Esophagus squamous epithelium (tissue), 4 donors: ENCODE results near the gene R3HCC1L.

Experiments used
- CTCF ChIP-seq, 6 experiments: fragments of 450-650 bp in 4 of 6; fragments of 200-600 bp in 2 of 6; sonication (generic) in 2 of 6; IDR thresholded peaks; one replicate each; pipeline ENCODE4 v1.5.1; 2016 to 2019; ENCODE audit warnings: antibody characterized with exemption in 6 of 6, mild to moderate bottlenecking in 4 of 6, moderate library complexity in 4 of 6
- POLR2A ChIP-seq, 4 donors: fragments of 450-650 bp; IDR thresholded peaks; one replicate each; pipeline ENCODE4 v1.6.1; 2017; ENCODE audit warnings: antibody characterized with exemption in 4 of 4, mild to moderate bottlenecking in 4 of 4, moderate library complexity in 3 of 4

DNA sequence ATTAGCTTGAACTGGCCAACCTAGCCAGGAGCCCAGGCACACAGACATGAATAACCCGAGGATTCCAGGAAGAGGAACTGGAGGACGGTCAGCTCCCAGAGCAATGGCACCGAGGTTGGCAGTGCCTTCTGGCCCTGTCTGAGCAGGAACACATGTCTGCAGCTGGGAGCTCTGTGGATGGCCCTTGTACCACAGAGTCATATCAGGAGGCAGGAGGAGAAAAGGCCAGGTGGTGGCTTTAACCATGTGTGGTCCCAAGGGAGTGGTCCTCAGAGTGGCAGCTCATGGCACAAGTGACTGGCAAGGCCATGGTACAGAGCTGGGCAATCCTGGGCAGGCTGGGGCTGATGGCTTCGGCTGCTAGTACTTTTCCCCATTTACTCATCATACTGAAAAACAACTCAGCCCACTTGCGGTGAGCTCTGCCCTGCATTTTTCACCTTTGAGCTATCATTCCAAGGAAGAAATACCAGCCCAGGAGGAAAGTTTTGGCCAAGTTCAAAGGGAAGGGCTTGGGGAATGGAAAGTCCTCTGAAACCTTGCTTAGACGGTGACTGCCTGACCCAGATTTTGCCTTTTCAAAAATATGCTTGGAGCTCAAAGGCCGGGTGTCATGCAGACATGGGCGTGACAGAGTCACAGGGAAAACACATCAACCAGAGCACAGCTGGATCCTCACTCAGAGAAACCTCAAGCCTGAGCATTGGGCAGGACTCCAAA, 159.3 kb downstream of the R3HCC1L start:
- no peak for TF ChIP-seq POLR2A (IDR thresholded peaks at IDR 0.05)
- no peak for TF ChIP-seq CTCF (IDR thresholded peaks at IDR 0.05)
